Right atrium auricular region (tissue), 2 donors: Measurements from ENCODE around the gene L3HYPDH. TPM values are rescaled to one million over a fixed set of nuclear protein-coding genes. Genes with fewer than 3 reads are reported as not detected.

Experiments used
- DNase-seq: peaks from one replicate; pipeline ENCODE4 v3.0.0-alpha.2; 2019; ENCODE audit warnings: low spot score
- H3K27ac ChIP-seq, 2 donors: fragments of 200-600 bp; sonication (generic); 1 replicate in 1 of 2; 2 replicates in 1 of 2; pipeline ENCODE4 v1.5.1; 2016 to 2019
- H3K27me3 ChIP-seq, 2 donors: fragments of 200-600 bp; sonication (generic); one replicate each; pipeline versions ENCODE4 v1.5.1 to v1.6.0; 2017 to 2019
- H3K36me3 ChIP-seq: fragments of 200-600 bp; sonication (generic); one replicate; pipeline ENCODE4 v1.5.1; 2016
- H3K4me1 ChIP-seq, 2 donors: fragments of 200-600 bp; sonication (generic); one replicate each; pipeline versions ENCODE4 v1.5.1 to v1.6.0; 2017 to 2019
- H3K4me3 ChIP-seq, 2 donors: fragments of 200-600 bp; sonication (generic); 1 replicate in 1 of 2; 2 replicates in 1 of 2; pipeline ENCODE4 v1.5.1; 2017 to 2019; ENCODE audit warnings: mild to moderate bottlenecking in 1 of 2, moderate library complexity in 1 of 2
- H3K9me3 ChIP-seq, 2 donors: fragments of 200-600 bp; sonication (generic); one replicate each; pipeline ENCODE4 v1.5.1; 2019
- CTCF ChIP-seq, 2 donors: fragments of 200-600 bp; sonication (generic); IDR thresholded peaks; one replicate each; pipeline ENCODE4 v1.5.1; 2019; ENCODE audit warnings: antibody characterized with exemption in 2 of 2
- total RNA-seq, 2 donors: library from RNA; depleted of rRNA; stranded (reverse); fragments of >200 nt; gene quantifications; one replicate each; pipeline ENCODE4 v1.1.0, GENCODE V29; 2016

L3HYPDH gene
- total RNA-seq = 10 to 100 TPM; 26.5 to 29.8 TPM

GRCh38 chr14:59483819-59484638 lies at the start of gene L3HYPDH, which contains the start of gene JKAMP:
L3HYPDH (minus strand) TSS chr14:59484408; CDS start chr14:59484316, 92 bp downstream.
JKAMP (plus strand) TSS chr14:59484517; CDS start chr14:59484590, 73 bp downstream.
- H3K4me1 ChIP-seq = peaks cover 0 to 56% of the 10 kb centered on the region in 2 donors
- no peaks in the 10 kb centered on the region for H3K9me3 ChIP-seq
- H3K36me3 ChIP-seq = peaks cover 8% of the 10 kb centered on the region
- H3K27ac ChIP-seq = peak within 1 kb of the TSS; percentile 96 to 98
- TF ChIP-seq CTCF (IDR thresholded peaks at IDR 0.05) = peak; percentile 52 to 82
- DNase-seq = peak; percentile 95
- H3K4me3 ChIP-seq = peak within 1 kb of the TSS; percentile 93 to 97
- no peaks in the 10 kb centered on the region for H3K27me3 ChIP-seq

- no peak for TF ChIP-seq CTCF (IDR thresholded peaks at IDR 0.05)
Observed at GRCh38 chr14:59532419-59532818, 48.2 kb upstream of the L3HYPDH start.

GRCh38 chr14:59530349-59530748 lies 46.1 kb upstream of the L3HYPDH start:
- TF ChIP-seq CTCF (IDR thresholded peaks at IDR 0.05) = no peak
- Histone ChIP-seq H3K27me3 (no peaks in the 10 kb centered on the region), H3K4me1 (no peaks in the 10 kb centered on the region), H3K36me3 (no peaks in the 10 kb centered on the region), H3K27ac (no peak overlapping the region), H3K9me3 (no peaks in the 10 kb centered on the region), H3K4me3 (no peak overlapping the region)
- DNase-seq = no peak

More at GRCh38 chr14:59532419-59532818, 48.2 kb upstream of the L3HYPDH start:
- H3K4me1 ChIP-seq = no peaks in the 10 kb centered on the region
- no peak overlapping the region for H3K4me3 ChIP-seq
- H3K27ac ChIP-seq = no peak overlapping the region
- H3K36me3 ChIP-seq = no peaks in the 10 kb centered on the region
- H3K27me3 ChIP-seq = no peaks in the 10 kb centered on the region
- H3K9me3 ChIP-seq = no peaks in the 10 kb centered on the region
- DNase-seq = no peak

GRCh38 chr14:59529189-59529588 lies 45.0 kb upstream of the L3HYPDH start:
- Histone ChIP-seq H3K4me1 (no peaks in the 10 kb centered on the region), H3K27me3 (no peaks in the 10 kb centered on the region), H3K27ac (no peak overlapping the region), H3K36me3 (no peaks in the 10 kb centered on the region), H3K4me3 (no peak overlapping the region), H3K9me3 (no peaks in the 10 kb centered on the region)
- no peak for TF ChIP-seq CTCF (IDR thresholded peaks at IDR 0.05)
- DNase-seq = no peak

GRCh38 chr14:59520224-59520623 lies 36.0 kb upstream of the L3HYPDH start:
- DNase-seq = no peak
- no peak overlapping the region for H3K27ac ChIP-seq
- TF ChIP-seq CTCF (IDR thresholded peaks at IDR 0.05) = no peak

More at GRCh38 chr14:59520224-59520623, 36.0 kb upstream of the L3HYPDH start:
- Histone ChIP-seq H3K27me3 (no peaks in the 10 kb centered on the region), H3K36me3 (no peaks in the 10 kb centered on the region), H3K4me3 (no peak overlapping the region), H3K4me1 (no peaks in the 10 kb centered on the region), H3K9me3 (no peaks in the 10 kb centered on the region)
